Transverse colon (tissue), 4 donors: ENCODE data around the gene ADAMTS8. TPM values are rescaled to one million over a fixed set of nuclear protein-coding genes. Genes with fewer than 3 reads are reported as not detected.
A peak's percentile ranks its signal among the peaks of the same experiment; 100 is the strongest.

Experiments used
- DNase-seq: peaks from one replicate; pipeline ENCODE4 v3.0.0-alpha.2; 2019
- H3K27ac ChIP-seq, 4 donors: fragments of 200-600 bp; sonication (generic); 2 replicates each; pipeline ENCODE4 v1.5.1; 2016 to 2018; ENCODE audit warnings: inconsistent platforms in 4 of 4
- H3K27me3 ChIP-seq: fragments of 200-600 bp; sonication (generic); 2 replicates; pipeline ENCODE4 v1.5.1; 2017; ENCODE audit warnings: inconsistent platforms
- H3K36me3 ChIP-seq, 4 donors: fragments of 200-600 bp; sonication (generic); 2 replicates each; pipeline ENCODE4 v1.5.1; 2017 to 2019; ENCODE audit warnings: inconsistent platforms in 4 of 4
- H3K4me1 ChIP-seq, 4 donors: fragments of 200-600 bp; sonication (generic); 2 replicates each; pipeline ENCODE4 v1.5.1; 2017 to 2020; ENCODE audit warnings: inconsistent platforms in 4 of 4
- H3K4me3 ChIP-seq, 4 donors: fragments of 200-600 bp; sonication (generic); 1 replicate in 1 of 4; 2 replicates in 3 of 4; pipeline versions ENCODE4 v1.5.1 to v1.6.1; 2017 to 2019; ENCODE audit warnings: inconsistent platforms in 4 of 4
- H3K9me3 ChIP-seq, 2 donors: fragments of 200-600 bp; sonication (generic); 2 replicates each; pipeline ENCODE4 v1.5.1; 2017 to 2019; ENCODE audit warnings: inconsistent platforms in 2 of 2
- CTCF ChIP-seq, 5 experiments: fragments of 200-600 bp in 3 of 5; fragments of 450-650 bp in 2 of 5; sonication (generic) in 3 of 5; IDR thresholded peaks; 1 replicate in 2 of 5; 2 replicates in 3 of 5; pipeline ENCODE4 v1.5.1; 2016 to 2017; ENCODE audit warnings: antibody characterized with exemption in 5 of 5, inconsistent platforms in 3 of 5, mild to moderate bottlenecking in 2 of 5, moderate library complexity in 1 of 5
- EP300 ChIP-seq: sonication (generic); formaldehyde crosslinking; IDR thresholded peaks from one replicate; pipeline ENCODE4 v1.6.1; 2017; ENCODE audit warnings: antibody characterized with exemption, low read depth
- POLR2A ChIP-seq: fragments of 450-650 bp; IDR thresholded peaks from one replicate; pipeline ENCODE4 v1.6.1; 2016; ENCODE audit warnings: antibody characterized with exemption, mild to moderate bottlenecking, moderate library complexity
- POLR2AphosphoS5 ChIP-seq, 3 donors: sonication (generic); formaldehyde crosslinking; IDR thresholded peaks; one replicate each; pipeline ENCODE4 v1.6.1; 2016; ENCODE audit warnings: antibody characterized with exemption in 3 of 3
- WGBS, 2 donors: methylation state at CpG; one replicate each; pipeline ENCODE4 v1.1.5; 2018; ENCODE audit warnings: low coverage in 1 of 2; 5-methylcytosine and 5-hydroxymethylcytosine counted together
- in situ Hi-C, 4 donors: fragments of 200-750 bp; cut with MboI; loops; one replicate each; pipeline versions ENCODE4 v1.15.0 to v1.15.1; 2017; ENCODE audit warnings: low sequenced_read_pairs in 3 of 4, low pct_ligation_motif_present in 1 of 4, low pct_unique_long_range_greater_than_20kb in 1 of 4
- intact Hi-C: fragments of 100-400 bp; cut with DNase I; formaldehyde crosslinking; loops from one replicate; pipeline ENCODE4 v1.15.1; 2023; ENCODE audit warnings: low total_unique reads
- total RNA-seq, 4 donors: library from RNA; depleted of rRNA; stranded (reverse); fragments of >200 nt; gene quantifications; one replicate each; pipeline ENCODE4 v1.1.0, GENCODE V29; 2016

The ADAMTS8 gene
- total RNA-seq, 4 donors from 2014 or later = 0.27 to 1.00 (median 0.95) TPM; not detected in 1

GRCh38 chr11:130422251-130422995, 6.0 kb downstream of the ADAMTS8 start:
- peaks cover 0 to 13% (median 3%) of the 10 kb centered on the region in 4 donors for H3K4me1 ChIP-seq
- in situ Hi-C loops = loop anchor here in 2 of 4 donors (10.0 to 25.0 kb wide), 2 partner anchors 208 to 210 kb away; no protein-coding TSS in a partner anchor
- no peak for TF ChIP-seq EP300
- no peak for TF ChIP-seq POLR2A
- no peak for TF ChIP-seq POLR2AphosphoS5 (IDR thresholded peaks at IDR 0.05)
- TF ChIP-seq CTCF (IDR thresholded peaks at IDR 0.05) = no peak
- DNase-seq = no peak
- H3K27me3 ChIP-seq = peaks cover 19% of the 10 kb centered on the region
- no peak overlapping the region for H3K4me3 ChIP-seq
- 91% methylated on average over 17 to 22 of the region's 22 CpGs for WGBS, 2 donors
- H3K27ac ChIP-seq = no peak overlapping the region
- H3K9me3 ChIP-seq = no peaks in the 10 kb centered on the region
- H3K36me3 ChIP-seq = no peaks in the 10 kb centered on the region
- intact Hi-C loops = no loop called here

- H3K27ac ChIP-seq = peak overlapping the region in 1 of 4 donors; percentile 36
- H3K36me3 ChIP-seq = no peaks in the 10 kb centered on the region
- 84% methylated on average over 8 of the region's 8 CpGs; no CpG with 5 or more reads in 1 of the 2 donors for WGBS, 2 donors
Measured at GRCh38 chr11:130421697-130422096, 6.7 kb downstream of the ADAMTS8 start.

GRCh38 chr11:130421199-130421585, 7.2 kb downstream of the ADAMTS8 start:
- Histone ChIP-seq H3K9me3 (no peaks in the 10 kb centered on the region), H3K4me1 (peaks cover 0 to 7% (median 3%) of the 10 kb centered on the region in 4 donors), H3K27me3 (peaks cover 7% of the 10 kb centered on the region), H3K4me3 (no peak overlapping the region), H3K36me3 (no peaks in the 10 kb centered on the region), H3K27ac (peak overlapping the region; percentile 29 to 58 (median 44))
- in situ Hi-C loops = loop anchor here in 2 of 4 donors (10.0 to 25.0 kb wide), 2 partner anchors 206 to 209 kb away; no protein-coding TSS in a partner anchor
- no peak for DNase-seq
- intact Hi-C loops = no loop called here
- TF ChIP-seq CTCF (IDR thresholded peaks at IDR 0.05) = no peak
- no peak for TF ChIP-seq EP300
- TF ChIP-seq POLR2A = no peak
- TF ChIP-seq POLR2AphosphoS5 (IDR thresholded peaks at IDR 0.05) = no peak
- 85% methylated on average over 7 of the region's 7 CpGs; no CpG with 5 or more reads in 1 of the 2 donors for WGBS, 2 donors

More at GRCh38 chr11:130421697-130422096, 6.7 kb downstream of the ADAMTS8 start:
- intact Hi-C loops = no loop called here
- in situ Hi-C loops = loop anchor here in 2 of 4 donors (10.0 to 25.0 kb wide), 2 partner anchors 207 to 209 kb away; no protein-coding TSS in a partner anchor
- no peaks in the 10 kb centered on the region for H3K9me3 ChIP-seq
- peaks cover 12% of the 10 kb centered on the region for H3K27me3 ChIP-seq
- no peak overlapping the region for H3K4me3 ChIP-seq
- peaks cover 0 to 7% (median 3%) of the 10 kb centered on the region in 4 donors for H3K4me1 ChIP-seq
- no peak for TF ChIP-seq POLR2A
- no peak for TF ChIP-seq EP300
- TF ChIP-seq CTCF (IDR thresholded peaks at IDR 0.05) = no peak
- TF ChIP-seq POLR2AphosphoS5 (IDR thresholded peaks at IDR 0.05) = no peak
- no peak for DNase-seq

GRCh38 chr11:130420478-130421198, 7.8 kb downstream of the ADAMTS8 start:
- peaks cover 1% of the 10 kb centered on the region for H3K27me3 ChIP-seq
- intact Hi-C loops = no loop called here
- peak overlapping the region; percentile 29 to 58 (median 44) for H3K27ac ChIP-seq
- no peak overlapping the region for H3K4me3 ChIP-seq
- in situ Hi-C loops = loop anchor here in 2 of 4 donors (10.0 to 25.0 kb wide), 2 partner anchors 206 to 208 kb away; no protein-coding TSS in a partner anchor
- no peaks in the 10 kb centered on the region for H3K9me3 ChIP-seq
- WGBS, 2 donors = 60 to 71% methylated on average over 2 to 14 of the region's 14 CpGs
- H3K4me1 ChIP-seq = peaks cover 0 to 7% (median 3%) of the 10 kb centered on the region in 4 donors
- TF ChIP-seq POLR2AphosphoS5 (IDR thresholded peaks at IDR 0.05) (no peak), EP300 (no peak), CTCF (IDR thresholded peaks at IDR 0.05) (no peak), POLR2A (no peak)
- H3K36me3 ChIP-seq = no peaks in the 10 kb centered on the region
- no peak for DNase-seq
